Raji (cell line): ENCODE results near the gene ACYP1.

Experiments used
- POLR2A ChIP-seq: IDR thresholded peaks from 2 replicates; pipeline ENCODE4 v1.6.1; 2011; ENCODE audit warnings: low read depth, low read length, control low read depth; ENCODE audit not compliant: insufficient read depth

The ACYP1 gene

GRCh38 chr14:75049731-75050201, 14.1 kb downstream of the ACYP1 start:
- no peak for TF ChIP-seq POLR2A

DNA sequence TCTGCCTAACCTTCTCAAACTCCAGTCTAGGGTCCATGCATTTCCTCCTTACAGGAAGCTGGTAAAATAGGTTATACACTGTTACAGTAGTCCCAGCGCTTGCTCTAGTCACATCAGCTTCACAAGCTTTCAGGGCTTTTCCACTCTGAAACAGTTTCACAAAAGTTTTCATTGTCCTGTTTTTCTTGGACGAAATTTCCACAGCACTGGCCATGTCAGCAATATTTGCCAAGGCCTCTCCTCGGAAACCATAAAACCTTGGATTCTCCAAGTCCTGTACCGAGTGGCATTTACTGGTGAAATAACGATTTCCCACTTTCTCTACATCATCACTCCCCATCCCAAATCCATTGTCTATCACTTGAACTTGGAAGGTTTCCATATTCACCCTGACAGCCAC, 14.7 kb downstream of the ACYP1 start:
- no peak for TF ChIP-seq POLR2A

DNA sequence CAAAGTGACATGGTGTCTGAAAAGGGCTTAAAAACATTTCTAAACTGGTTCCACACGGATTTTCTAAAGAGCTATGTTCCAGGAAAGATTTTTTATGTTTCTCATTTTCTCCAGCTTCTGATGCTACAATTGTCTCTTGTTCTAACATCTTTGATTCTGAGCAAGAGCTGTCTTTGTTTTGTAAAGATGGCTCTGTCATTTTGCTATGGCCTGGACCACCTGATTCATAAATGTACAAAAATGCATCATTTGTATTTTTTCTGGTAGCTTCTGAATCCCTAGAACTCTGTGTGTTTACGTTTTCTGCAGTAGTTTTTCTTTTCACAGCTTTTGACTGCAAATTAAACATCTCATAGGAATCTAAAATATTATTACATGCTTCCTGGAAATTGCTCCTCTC, 15.7 kb downstream of the ACYP1 start:
- no peak for TF ChIP-seq POLR2A

- TF ChIP-seq POLR2A: no peak
Observed at GRCh38 chr14:75047506-75047905, 16.3 kb downstream of the ACYP1 start.

GRCh38 chr14:75046899-75047298, 16.9 kb downstream of the ACYP1 start:
- no peak for TF ChIP-seq POLR2A

DNA sequence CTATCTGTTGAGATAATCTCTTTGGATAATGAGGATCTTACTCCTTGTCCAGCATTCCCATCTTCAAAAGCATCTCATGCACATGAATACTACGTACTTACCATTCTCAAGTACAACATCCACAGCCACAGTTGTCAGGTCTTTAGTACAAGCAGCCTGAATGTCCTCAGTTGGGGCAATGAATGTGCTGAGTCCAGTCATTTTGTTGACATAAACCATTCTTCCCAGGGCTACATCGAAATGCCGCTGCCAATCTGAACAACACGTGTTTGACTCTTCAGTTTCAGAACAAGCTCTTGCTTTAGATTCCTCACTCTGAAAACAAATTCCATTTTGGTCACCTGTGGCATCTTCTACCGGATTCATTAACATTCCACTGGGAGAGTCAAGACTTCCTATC, 17.5 kb downstream of the ACYP1 start:
- TF ChIP-seq POLR2A: no peak

DNA sequence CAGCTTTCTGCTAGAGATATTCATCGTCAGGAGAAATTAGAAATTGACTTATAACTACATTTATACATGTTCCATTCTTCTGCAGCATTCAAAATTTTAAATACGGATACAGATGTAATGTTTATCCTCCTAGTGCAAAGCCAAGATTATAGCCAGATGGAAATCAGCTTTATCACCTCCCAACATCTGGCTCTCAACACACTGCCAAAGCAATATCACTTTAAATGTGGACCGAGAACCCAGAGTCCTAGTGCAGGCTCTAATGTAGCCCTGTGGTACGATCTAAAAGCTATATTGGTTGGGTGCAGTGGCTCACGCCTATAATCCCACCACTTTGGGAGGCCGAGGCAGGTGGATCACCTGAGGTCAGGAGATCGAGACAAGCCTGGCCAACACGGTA, 19.1 kb downstream of the ACYP1 start:
- no peak for TF ChIP-seq POLR2A

- TF ChIP-seq POLR2A: no peak
Observed at GRCh38 chr14:75044322-75044721, 19.5 kb downstream of the ACYP1 start.

DNA sequence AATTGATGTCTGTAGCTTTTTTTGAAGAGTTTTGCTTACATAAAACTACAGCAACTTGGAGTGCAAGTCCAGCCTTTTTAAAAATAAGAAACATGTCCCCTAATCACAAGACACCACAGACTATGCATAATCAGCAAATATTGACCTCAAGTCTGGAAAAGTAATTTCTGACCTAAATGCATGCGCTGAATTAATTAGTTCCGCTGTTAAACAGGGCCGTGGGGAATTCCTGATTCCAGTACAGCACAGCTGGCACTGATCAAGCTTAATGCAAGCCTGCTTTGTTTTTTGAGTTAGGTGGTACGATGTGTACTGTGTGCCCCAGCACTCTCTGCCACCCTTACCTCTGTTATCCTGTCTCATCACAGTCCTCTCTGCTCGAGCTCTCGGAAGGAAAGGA, 21.8 kb downstream of the ACYP1 start:
- TF ChIP-seq POLR2A: no peak

DNA sequence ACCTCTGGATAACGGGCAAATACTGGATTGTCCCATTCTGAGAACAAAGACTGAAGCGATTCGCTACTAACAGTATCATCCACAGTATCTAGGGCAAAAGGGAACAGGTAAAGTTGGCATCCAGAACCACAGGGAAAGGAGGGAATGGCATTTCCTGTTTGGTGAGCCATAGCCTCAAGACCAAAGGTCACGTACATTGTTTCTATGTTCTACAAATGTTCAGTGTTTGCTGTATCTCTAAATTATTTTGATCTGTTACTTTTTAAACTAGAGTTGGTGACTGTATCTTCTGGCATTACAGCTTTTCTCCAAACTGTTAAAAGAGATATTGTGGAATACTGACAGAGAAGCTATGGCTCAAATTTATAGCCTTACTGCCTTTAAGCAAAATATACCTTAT, 22.2 kb downstream of the ACYP1 start:
- TF ChIP-seq POLR2A: no peak

DNA sequence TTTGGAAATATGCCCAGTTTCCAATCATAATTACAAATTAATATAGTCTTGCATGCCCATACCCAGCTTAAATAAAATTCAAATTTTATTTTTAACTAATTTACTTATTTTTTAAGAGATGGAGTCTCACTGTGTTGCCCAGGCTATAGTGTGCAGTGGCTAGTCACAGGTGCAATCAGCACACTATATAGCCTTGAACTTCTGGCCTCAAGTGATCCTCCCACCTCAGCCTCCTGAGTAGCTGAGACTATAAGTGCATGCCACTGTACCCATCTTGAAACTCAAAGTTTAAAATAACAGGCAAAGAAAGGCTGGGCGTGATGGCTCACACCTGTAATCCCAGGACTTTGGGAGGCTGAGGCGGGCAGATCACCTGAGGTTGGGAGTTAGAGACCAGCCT, 22.9 kb downstream of the ACYP1 start:
- TF ChIP-seq POLR2A: no peak

- no peak for TF ChIP-seq POLR2A
Observed at GRCh38 chr14:75040507-75040906, 23.3 kb downstream of the ACYP1 start.

DNA sequence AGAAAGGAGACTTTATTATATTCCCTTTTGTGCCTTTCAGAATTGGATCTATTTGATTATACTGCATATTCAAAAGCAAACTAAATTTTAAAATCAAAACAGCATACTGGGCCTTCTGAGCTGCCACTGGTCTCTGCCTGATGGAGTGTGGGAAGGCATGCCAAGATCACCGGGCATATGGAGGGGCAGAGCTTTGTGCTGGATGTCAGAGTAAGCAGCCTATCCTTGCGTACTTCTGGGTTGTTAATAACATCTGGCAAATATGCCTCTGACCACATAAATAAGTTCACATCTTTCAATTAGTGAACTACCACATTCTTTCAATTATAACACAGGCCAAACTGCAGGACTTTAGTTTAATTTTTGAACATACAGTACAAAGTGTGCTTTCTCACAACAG, 30.9 kb downstream of the ACYP1 start:
- TF ChIP-seq POLR2A: no peak

- no peak for TF ChIP-seq POLR2A
Observed at GRCh38 chr14:75030147-75030546, 33.7 kb downstream of the ACYP1 start.

DNA sequence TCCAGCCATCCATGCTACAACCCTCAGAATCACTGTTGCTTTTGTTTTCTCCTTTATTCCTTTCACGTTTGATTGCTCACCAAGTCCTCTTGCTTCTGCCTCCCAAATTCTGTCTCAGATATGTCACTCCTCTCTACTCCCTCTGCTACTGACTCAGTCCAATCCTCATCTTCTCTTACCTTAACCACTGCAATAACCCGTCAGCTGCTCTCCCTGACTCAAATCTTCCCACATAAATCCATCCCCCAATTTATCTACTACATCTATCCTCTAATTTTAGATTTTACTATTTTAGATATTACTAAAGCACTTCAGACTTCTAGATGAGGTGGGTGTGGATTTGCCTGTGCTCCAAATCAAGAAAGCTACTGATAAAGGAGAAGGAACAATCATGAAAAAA, 37.9 kb downstream of the ACYP1 start:
- TF ChIP-seq POLR2A: no peak

DNA sequence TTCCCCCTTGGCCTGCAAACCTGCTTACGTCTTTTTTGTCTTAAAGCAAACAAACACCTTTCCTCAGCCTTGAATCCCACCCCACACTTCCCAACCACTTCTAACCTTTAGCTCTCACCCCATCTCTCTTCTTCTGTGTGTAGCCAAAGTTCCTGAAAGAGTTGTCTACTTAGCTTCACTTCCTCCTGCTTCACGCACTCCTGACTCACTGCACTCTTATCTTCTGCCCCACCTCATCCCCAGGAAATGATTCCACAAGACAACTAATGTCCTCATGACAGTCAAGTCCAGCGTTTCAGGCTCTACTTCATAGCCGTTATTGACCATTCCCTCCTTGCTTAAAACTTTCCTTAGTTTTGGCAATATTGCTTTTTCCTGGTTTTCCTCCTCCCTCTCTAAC, 38.7 kb downstream of the ACYP1 start:
- TF ChIP-seq POLR2A: no peak

- TF ChIP-seq POLR2A: no peak
Observed at GRCh38 chr14:75023108-75023507, 40.7 kb downstream of the ACYP1 start.

- TF ChIP-seq POLR2A: no peak
Observed at GRCh38 chr14:75022655-75023054, 41.2 kb downstream of the ACYP1 start.
